IMR-90 (cell line): ENCODE results near the gene PRKD2. TPM values are rescaled to one million over a fixed set of nuclear protein-coding genes. Genes with fewer than 3 reads are reported as not detected.

Source experiments
- ATAC-seq: fragments of 200-7000 bp; cut with Tn5 transposase; 2 replicates; pipeline ENCODE4 v1.9.1; 2020; ENCODE audit warnings: low read depth, mild to moderate bottlenecking, moderate library complexity
- BruUV-seq: library from RNA; stranded (reverse); fragments of 400-500 nt; replicated peaks from 2 replicates; lab custom pipeline; 2021; lab: Mats Ljungman, UMichigan
- CTCF ChIA-PET: fragments of 300-600 bp; formaldehyde crosslinking; extraction: SDS; loops from one replicate; lab custom pipeline; 2021; ENCODE audit warnings: antibody characterized with exemption; lab: Yijun Ruan, JAX
- POLR2A ChIA-PET: fragments of 300-600 bp; sonication (Branson Sonifier 250); formaldehyde crosslinking; loops from one replicate; lab custom pipeline; 2022; ENCODE audit warnings: antibody characterized with exemption; ENCODE audit not compliant: unreplicated experiment; lab: Charles Lee
- DNase-seq: peaks from one replicate; pipeline ENCODE4 v3.0.0; 2013
- H2AFZ ChIP-seq: replicated peaks from 2 replicates; pipeline ENCODE3; 2013; ENCODE audit warnings: low read length, mild to moderate bottlenecking; ENCODE audit not compliant: poor library complexity
- H2AK5ac ChIP-seq: 2 replicates; pipeline ENCODE4 v1.6.1; 2013; ENCODE audit warnings: low read depth, low read length, inconsistent platforms
- H2AK9ac ChIP-seq: replicated peaks from 2 replicates; pipeline ENCODE3; 2013; ENCODE audit warnings: mild to moderate bottlenecking, low read depth, low read length, moderate library complexity; ENCODE audit not compliant: poor library complexity
- H2BK120ac ChIP-seq: 2 replicates; pipeline ENCODE4 v1.6.1; 2013; ENCODE audit warnings: low read depth, low read length, inconsistent platforms
- H2BK15ac ChIP-seq: 3 replicates; pipeline ENCODE4 v1.6.1; 2013; ENCODE audit warnings: low read depth, low read length, inconsistent platforms
- H2BK20ac ChIP-seq: 2 replicates; pipeline ENCODE4 v1.6.1; 2013; ENCODE audit warnings: low read depth, mild to moderate bottlenecking, inconsistent platforms, low read length, moderate library complexity
- H2BK5ac ChIP-seq: 2 replicates; pipeline ENCODE4 v1.6.1; 2013; ENCODE audit warnings: mild to moderate bottlenecking, low read depth, low read length, inconsistent platforms; ENCODE audit not compliant: poor library complexity, severe bottlenecking
- H3K14ac ChIP-seq: replicated peaks from 2 replicates; pipeline ENCODE4 v1.6.1; 2013; ENCODE audit warnings: low read depth, low read length, inconsistent platforms
- H3K18ac ChIP-seq: 2 replicates; pipeline ENCODE4 v1.6.1; 2013; ENCODE audit warnings: low read depth, low read length, control low read depth
- H3K23ac ChIP-seq: 2 replicates; pipeline ENCODE4 v1.6.1; 2013; ENCODE audit warnings: low read depth, low read length, inconsistent platforms
- H3K27ac ChIP-seq: 2 replicates; pipeline ENCODE4 v1.5.1; 2013; ENCODE audit warnings: mild to moderate bottlenecking, control low read depth, low read length; ENCODE audit not compliant: insufficient read depth
- H3K27me3 ChIP-seq: 2 replicates; pipeline ENCODE4 v1.6.1; 2013; ENCODE audit warnings: low read length; ENCODE audit not compliant: control insufficient read depth, insufficient read depth
- H3K36me3 ChIP-seq: 2 replicates; pipeline ENCODE4 v1.6.1; 2013; ENCODE audit warnings: low read length, mixed read lengths; ENCODE audit not compliant: control insufficient read depth, insufficient read depth
- H3K4ac ChIP-seq: 2 replicates; pipeline ENCODE4 v1.6.1; 2013; ENCODE audit warnings: low read depth, low read length, inconsistent platforms
- H3K4me1 ChIP-seq: 2 replicates; pipeline ENCODE4 v1.6.1; 2013; ENCODE audit warnings: low read length, mixed read lengths; ENCODE audit not compliant: control insufficient read depth, insufficient read depth
- H3K4me2 ChIP-seq: 2 replicates; pipeline ENCODE4 v1.6.1; 2013; ENCODE audit warnings: low read depth, mild to moderate bottlenecking, control low read depth, low read length, moderate library complexity
- H3K4me3 ChIP-seq: 2 replicates; pipeline ENCODE4 v1.5.1; 2013; ENCODE audit warnings: low read depth, mild to moderate bottlenecking, control low read depth, low read length, moderate library complexity; ENCODE audit not compliant: insufficient read depth
- H3K56ac ChIP-seq: 2 replicates; pipeline ENCODE4 v1.6.1; 2013; ENCODE audit warnings: low read length, inconsistent platforms; ENCODE audit not compliant: insufficient read depth; ENCODE audit errors: extremely low read depth
- H3K79me1 ChIP-seq, 2 experiments: 2 replicates each; pipeline ENCODE4 v1.6.1; 2013; ENCODE audit warnings: low read length in 2 of 2, inconsistent platforms in 1 of 2, low read depth in 1 of 2
- H3K9ac ChIP-seq: 2 replicates; pipeline ENCODE4 v1.6.1; 2013; ENCODE audit warnings: low read depth, low read length, control low read depth
- H3K9me1 ChIP-seq: 2 replicates; pipeline ENCODE4 v1.6.1; 2013; ENCODE audit warnings: low read length, inconsistent platforms; ENCODE audit not compliant: insufficient read depth
- H3K9me3 ChIP-seq: 2 replicates; pipeline ENCODE4 v1.6.1; 2013; ENCODE audit warnings: low read length; ENCODE audit not compliant: control insufficient read depth, insufficient read depth
- H4K20me1 ChIP-seq: 2 replicates; pipeline ENCODE4 v1.6.1; 2013; ENCODE audit warnings: low read length, inconsistent platforms; ENCODE audit not compliant: insufficient read depth
- H4K5ac ChIP-seq: 2 replicates; pipeline ENCODE4 v1.6.1; 2013; ENCODE audit warnings: mild to moderate bottlenecking, low read depth, low read length, control low read depth
- H4K8ac ChIP-seq, 2 experiments: 2 replicates each; pipeline ENCODE4 v1.6.1; 2013; ENCODE audit warnings: low read depth in 2 of 2, low read length in 2 of 2, control low read depth in 1 of 2, inconsistent platforms in 1 of 2
- H4K91ac ChIP-seq: 2 replicates; pipeline ENCODE4 v1.6.1; 2013; ENCODE audit warnings: low read depth, low read length, inconsistent platforms; ENCODE audit not compliant: insufficient read depth
- BHLHE40 ChIP-seq: fragments of 150-350 bp; IDR thresholded peaks from 2 replicates; pipeline ENCODE4 v1.6.1; 2016; ENCODE audit warnings: mild to moderate bottlenecking, low read depth, low read length
- CEBPB ChIP-seq: IDR thresholded peaks from 2 replicates; pipeline ENCODE4 v1.6.1; 2012; ENCODE audit warnings: low read depth, low read length, improper control_type of control experiment
- CHD1 ChIP-seq: IDR thresholded peaks from 2 replicates; pipeline ENCODE4 v1.6.1; 2012; ENCODE audit warnings: low read depth, low read length, improper control_type of control experiment
- FOS ChIP-seq: fragments of 150-350 bp; IDR thresholded peaks from 2 replicates; pipeline ENCODE4 v1.6.1; 2016; ENCODE audit warnings: low read depth, low read length
- MAFK ChIP-seq: IDR thresholded peaks from 2 replicates; pipeline ENCODE4 v1.6.1; 2012; ENCODE audit warnings: low read depth, low read length, improper control_type of control experiment
- MAZ ChIP-seq: IDR thresholded peaks from 2 replicates; pipeline ENCODE4 v1.6.1; 2012; ENCODE audit warnings: low read depth, mild to moderate bottlenecking, low read length, improper control_type of control experiment, moderate library complexity, borderline replicate concordance
- MXI1 ChIP-seq: IDR thresholded peaks from 2 replicates; pipeline ENCODE4 v1.6.1; 2012; ENCODE audit warnings: low read depth, mild to moderate bottlenecking, low read length, moderate library complexity, borderline replicate concordance
- NFE2L2 ChIP-seq: fragments of 150-350 bp; IDR thresholded peaks from 2 replicates; pipeline ENCODE4 v1.6.1; 2016; ENCODE audit warnings: low read depth, mild to moderate bottlenecking, low read length
- POLR2A ChIP-seq: IDR thresholded peaks from 2 replicates; pipeline ENCODE4 v1.6.1; 2012; ENCODE audit warnings: mild to moderate bottlenecking, low read depth, low read length
- RAD21 ChIP-seq: IDR thresholded peaks from 2 replicates; pipeline ENCODE4 v1.6.1; 2012; ENCODE audit warnings: low read length, improper control_type of control experiment
- RCOR1 ChIP-seq: IDR thresholded peaks from 2 replicates; pipeline ENCODE4 v1.6.1; 2012; ENCODE audit warnings: mild to moderate bottlenecking, low read length, improper control_type of control experiment; ENCODE audit not compliant: insufficient replicate concordance
- RFX5 ChIP-seq: IDR thresholded peaks from 2 replicates; pipeline ENCODE4 v1.8.0; 2012; ENCODE audit warnings: low read depth, mild to moderate bottlenecking, low read length, moderate library complexity
- SMC3 ChIP-seq: fragments of 150-350 bp; IDR thresholded peaks from 2 replicates; pipeline ENCODE4 v1.6.1; 2016; ENCODE audit warnings: low read depth, mild to moderate bottlenecking, antibody characterized with exemption, low read length, moderate library complexity
- USF2 ChIP-seq: fragments of 150-350 bp; IDR thresholded peaks from 2 replicates; pipeline ENCODE4 v1.6.1; 2017; ENCODE audit warnings: mild to moderate bottlenecking, antibody characterized with exemption, low read length, low read depth
- WGBS, 2 experiments: methylation state at CpG; one replicate each; pipeline versions ENCODE4 v1.1.5 to v1.1.7; 2013; ENCODE audit warnings: missing lambda C conversion rate in 2 of 2; ENCODE audit not compliant: insufficient read length in 1 of 2; ENCODE audit errors: extremely low coverage in 2 of 2; 5-methylcytosine and 5-hydroxymethylcytosine counted together
- dilution Hi-C: fragments of 300-500 bp; cut with HindIII; formaldehyde crosslinking; loops from one replicate; pipeline ENCODE4 v1.14.3; 2018; ENCODE audit warnings: low sequenced_read_pairs; ENCODE audit not compliant: unreplicated experiment
- in situ Hi-C: fragments of 300-500 bp; cut with MboI; formaldehyde crosslinking; loops from 3 replicates; pipeline ENCODE4 v1.14.3; 2019; ENCODE audit warnings: low sequenced_read_pairs, inconsistent platforms, mixed read lengths
- intact Hi-C: fragments of 100-400 bp; cut with micrococcal nuclease; formaldehyde crosslinking; loops from 2 replicates; pipeline ENCODE4 v1.10.0; 2022
- polyA plus RNA-seq, 3 experiments: library from polyadenylated mRNA; depleted of rRNA; stranded (reverse); fragments of >200 nt; gene quantifications; 2 replicates each; pipeline ENCODE4 v1.2.3, GENCODE V29; 2012; ENCODE audit warnings: low replicate concordance in 1 of 3
- total RNA-seq: library from RNA; depleted of rRNA; stranded (reverse); fragments of >200 nt; gene quantifications from 2 replicates; pipeline ENCODE4 v1.2.3, GENCODE V29; 2012
- TF ChIP-seq, protein P1 (sequence below): conservative IDR thresholded peaks from 2 replicates; pipeline ENCODE4 v1.5.1; 2012; ENCODE audit warnings: mild to moderate bottlenecking, low read depth, low read length, improper control_type of control experiment
- TF ChIP-seq, protein P2 (sequence below): fragments of 150-350 bp; IDR thresholded peaks from 2 replicates; pipeline ENCODE4 v1.6.1; 2016; ENCODE audit warnings: low read depth, mild to moderate bottlenecking, low read length, moderate library complexity, borderline replicate concordance

The PRKD2 gene
- total and polyA plus RNA-seq, 2 of the 4 experiments (the other 2 are of a cell fraction), result 9.9 to 19.6 TPM

GRCh38 chr19:46726551-46726950 lies 9.6 kb upstream of the PRKD2 start:
- no peak overlapping the region for H4K5ac ChIP-seq
- H2BK20ac ChIP-seq, result no peak overlapping the region
- no peak for ATAC-seq
- H3K56ac ChIP-seq, result no peak overlapping the region
- intact Hi-C loops (no loop called here), in situ Hi-C loops (no loop called here), dilution Hi-C loops (no loop called here)
- no peak for DNase-seq
- no TSS peak for BruUV-seq
- no peak overlapping the region for H3K14ac ChIP-seq
- POLR2A ChIA-PET, result no interaction called here
- H2AK9ac ChIP-seq, result no peak overlapping the region
- CTCF ChIA-PET, result no interaction called here
- H4K20me1 ChIP-seq, result peaks cover 48% of the 10 kb centered on the region
- no peak overlapping the region for H4K8ac ChIP-seq
- no peaks in the 10 kb centered on the region for H3K27me3 ChIP-seq
- H3K9ac ChIP-seq, result no peak overlapping the region
- no peaks in the 10 kb centered on the region for H3K9me3 ChIP-seq
- no peak overlapping the region for H2BK15ac ChIP-seq
- H3K4me2 ChIP-seq, result no peak overlapping the region
- H4K91ac ChIP-seq, result no peak overlapping the region
- H2BK120ac ChIP-seq, result no peak overlapping the region
- no peak overlapping the region for H3K23ac ChIP-seq
- H3K36me3 ChIP-seq, result peaks cover 86% of the 10 kb centered on the region
- peaks cover 9% of the 10 kb centered on the region for H3K4me1 ChIP-seq
- no peak overlapping the region for H3K18ac ChIP-seq
- peaks cover 10% of the 10 kb centered on the region; the same call in 1 of the 2 replicates for H3K9me1 ChIP-seq
- no peak overlapping the region for H3K27ac ChIP-seq
- no peak overlapping the region for H2AFZ ChIP-seq
- TF ChIP-seq RCOR1, result no peak
- no peak for TF ChIP-seq RAD21
- TF ChIP-seq MXI1, result no peak
- no peak for TF ChIP-seq RFX5
- no peak for TF ChIP-seq POLR2A
- no peak for TF ChIP-seq MAFK
- TF ChIP-seq BHLHE40, result no peak
- TF ChIP-seq CHD1, result no peak
- TF ChIP-seq CEBPB, result no peak
- no peak for TF ChIP-seq FOS
- TF ChIP-seq USF2, result no peak
- TF ChIP-seq MAZ, result no peak
- TF ChIP-seq, protein P1, sequence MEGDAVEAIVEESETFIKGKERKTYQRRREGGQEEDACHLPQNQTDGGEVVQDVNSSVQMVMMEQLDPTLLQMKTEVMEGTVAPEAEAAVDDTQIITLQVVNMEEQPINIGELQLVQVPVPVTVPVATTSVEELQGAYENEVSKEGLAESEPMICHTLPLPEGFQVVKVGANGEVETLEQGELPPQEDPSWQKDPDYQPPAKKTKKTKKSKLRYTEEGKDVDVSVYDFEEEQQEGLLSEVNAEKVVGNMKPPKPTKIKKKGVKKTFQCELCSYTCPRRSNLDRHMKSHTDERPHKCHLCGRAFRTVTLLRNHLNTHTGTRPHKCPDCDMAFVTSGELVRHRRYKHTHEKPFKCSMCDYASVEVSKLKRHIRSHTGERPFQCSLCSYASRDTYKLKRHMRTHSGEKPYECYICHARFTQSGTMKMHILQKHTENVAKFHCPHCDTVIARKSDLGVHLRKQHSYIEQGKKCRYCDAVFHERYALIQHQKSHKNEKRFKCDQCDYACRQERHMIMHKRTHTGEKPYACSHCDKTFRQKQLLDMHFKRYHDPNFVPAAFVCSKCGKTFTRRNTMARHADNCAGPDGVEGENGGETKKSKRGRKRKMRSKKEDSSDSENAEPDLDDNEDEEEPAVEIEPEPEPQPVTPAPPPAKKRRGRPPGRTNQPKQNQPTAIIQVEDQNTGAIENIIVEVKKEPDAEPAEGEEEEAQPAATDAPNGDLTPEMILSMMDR, result no peak
- TF ChIP-seq, protein P2, sequence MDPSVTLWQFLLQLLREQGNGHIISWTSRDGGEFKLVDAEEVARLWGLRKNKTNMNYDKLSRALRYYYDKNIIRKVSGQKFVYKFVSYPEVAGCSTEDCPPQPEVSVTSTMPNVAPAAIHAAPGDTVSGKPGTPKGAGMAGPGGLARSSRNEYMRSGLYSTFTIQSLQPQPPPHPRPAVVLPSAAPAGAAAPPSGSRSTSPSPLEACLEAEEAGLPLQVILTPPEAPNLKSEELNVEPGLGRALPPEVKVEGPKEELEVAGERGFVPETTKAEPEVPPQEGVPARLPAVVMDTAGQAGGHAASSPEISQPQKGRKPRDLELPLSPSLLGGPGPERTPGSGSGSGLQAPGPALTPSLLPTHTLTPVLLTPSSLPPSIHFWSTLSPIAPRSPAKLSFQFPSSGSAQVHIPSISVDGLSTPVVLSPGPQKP, result no peak
- TF ChIP-seq SMC3, result no peak
- TF ChIP-seq NFE2L2, result no peak
- no peak overlapping the region for H3K4me3 ChIP-seq
- WGBS, 2 experiments, result 95% methylated on average over 8 of the region's 10 CpGs; no CpG with 5 or more reads in 1 of the 2 experiments
- H3K4ac ChIP-seq, result no peak overlapping the region
- peaks cover 26 to 72% of the 10 kb centered on the region in 2 experiments for H3K79me1 ChIP-seq
- H2BK5ac ChIP-seq, result no peak overlapping the region
- no peak overlapping the region for H2AK5ac ChIP-seq
